PC-9 (cell line): Measurements from ENCODE around the gene UBE2D4.
"Not testable (repeated sequence)": the region's sequence is repeated elsewhere in the genome, so short reads cannot be mapped to it uniquely, and the experiment has no call there.

Experiments
- CTCF ChIP-seq: fragments of 200-600 bp; sonication (generic); conservative IDR thresholded peaks from 2 replicates; pipeline ENCODE4 v1.6.1; 2017; ENCODE audit warnings: mixed run types, antibody characterized with exemption, mild to moderate bottlenecking, moderate library complexity
- EZH2 ChIP-seq: fragments of 200-600 bp; sonication (generic); IDR thresholded peaks from 2 replicates; pipeline ENCODE4 v1.8.0; 2017; ENCODE audit warnings: antibody characterized with exemption, low read depth

GRCh38 chr7:43983736-43984135 lies 57.5 kb downstream of the UBE2D4 start:
- TF ChIP-seq CTCF = peak; percentile 42; the same call in 1 of the 2 replicates
- TF ChIP-seq EZH2 = not testable (repeated sequence)
